RWPE1 (cell line): ENCODE measurements around the gene APBB2.

Experiments
- CTCF ChIA-PET: fragments of 350-600 bp; sonication (Branson Sonifier 250); formaldehyde crosslinking; extraction: SDS; loops from one replicate; lab custom pipeline; 2021; lab: Yijun Ruan, JAX
- POLR2A ChIA-PET: fragments of 400-600 bp; formaldehyde crosslinking; extraction: SDS; loops from one replicate; lab custom pipeline; 2020; ENCODE audit warnings: antibody characterized with exemption; ENCODE audit not compliant: low non-redundant PET; lab: Yijun Ruan, JAX
- DNase-seq: peaks from one replicate; pipeline ENCODE4 v3.0.0; 2012; ENCODE audit warnings: low spot score
- H3K27ac ChIP-seq: fragments of 450-650 bp; 2 replicates; pipeline ENCODE4 v1.5.1; 2017
- CTCF ChIP-seq: fragments of 450-650 bp; conservative IDR thresholded peaks from 2 replicates; pipeline ENCODE4 v1.5.1; 2017; ENCODE audit warnings: low read depth, mild to moderate bottlenecking

The APBB2 gene

GRCh38 chr4:40789771-40790170 lies 424.6 kb downstream of the APBB2 start:
- ChIA-PET POLR2A (no interaction called here), CTCF (interaction anchor here (0.6 kb wide), 1 partner anchor 45 kb away, joined by 4 read pairs; no protein-coding TSS in a partner anchor)
- TF ChIP-seq CTCF = no peak
- no peak overlapping the region for H3K27ac ChIP-seq
- no peak for DNase-seq

GRCh38 chr4:40789031-40789430 lies 425.3 kb downstream of the APBB2 start:
- TF ChIP-seq CTCF = no peak

GRCh38 chr4:40788331-40788730 lies 426.0 kb downstream of the APBB2 start:
- no peak for DNase-seq
- CTCF ChIA-PET = interaction anchor here (0.6 kb wide), 1 partner anchor 44 kb away, joined by 4 read pairs; no protein-coding TSS in a partner anchor
- no peak for TF ChIP-seq CTCF
- POLR2A ChIA-PET = no interaction called here
- no peak overlapping the region for H3K27ac ChIP-seq

More at GRCh38 chr4:40789031-40789430, 425.3 kb downstream of the APBB2 start:
- no peak overlapping the region for H3K27ac ChIP-seq
- POLR2A ChIA-PET = no interaction called here
- no peak for DNase-seq
- CTCF ChIA-PET = no interaction called here

GRCh38 chr4:40785727-40786126 lies 428.6 kb downstream of the APBB2 start:
- TF ChIP-seq CTCF = no peak
- POLR2A ChIA-PET = no interaction called here
- no peak for DNase-seq

GRCh38 chr4:40782876-40783275 lies 431.5 kb downstream of the APBB2 start:
- no peak for TF ChIP-seq CTCF
- no peak for DNase-seq
- CTCF ChIA-PET = interaction anchor here (1.6 kb wide), 1 partner anchor 32 kb away, joined by 5 read pairs; no protein-coding TSS in a partner anchor
- POLR2A ChIA-PET = no interaction called here
- no peak overlapping the region for H3K27ac ChIP-seq

More at GRCh38 chr4:40785727-40786126, 428.6 kb downstream of the APBB2 start:
- CTCF ChIA-PET = no interaction called here
- no peak overlapping the region for H3K27ac ChIP-seq

- no peak for DNase-seq
- no peak for TF ChIP-seq CTCF
- ChIA-PET POLR2A (no interaction called here), CTCF (no interaction called here)
- no peak overlapping the region for H3K27ac ChIP-seq
These were observed 436.3 kb downstream of the APBB2 start for GRCh38 chr4:40778090-40778489.

GRCh38 chr4:40769266-40769665 lies 445.1 kb downstream of the APBB2 start:
- POLR2A ChIA-PET = no interaction called here
- no peak for DNase-seq
- CTCF ChIA-PET = no interaction called here
- TF ChIP-seq CTCF = no peak
- H3K27ac ChIP-seq = no peak overlapping the region
